HG03064 (cell line): ENCODE data around the gene SPHK1.
"Not testable (repeated sequence)": the region's sequence is repeated elsewhere in the genome, so short reads cannot be mapped to it uniquely, and the experiment has no call there.

Source experiments
- ATAC-seq: cut with Tn5 transposase; IDR thresholded peaks from one replicate; pipeline ENCODE4 v1.9.1; 2021; ENCODE audit warnings: low read depth; ENCODE audit not compliant: unreplicated experiment

SPHK1 gene

GRCh38 chr17:76384222-76384986 lies at the start of gene SPHK1:
SPHK1 (plus strand) TSS chr17:76384609; CDS start chr17:76385645, 1,036 bp downstream.
- no peak for ATAC-seq

GRCh38 chr17:76335716-76336381 lies 48.6 kb upstream of the SPHK1 start:
- ATAC-seq: no peak

- ATAC-seq: no peak
Observed at GRCh38 chr17:76336756-76337412, 47.5 kb upstream of the SPHK1 start.

GRCh38 chr17:76337413-76337777 lies 47.0 kb upstream of the SPHK1 start:
- no peak for ATAC-seq

GRCh38 chr17:76341301-76341700 lies 43.1 kb upstream of the SPHK1 start:
- no peak for ATAC-seq

- ATAC-seq: no peak
Observed at GRCh38 chr17:76343106-76343505, 41.3 kb upstream of the SPHK1 start.

GRCh38 chr17:76345377-76345974 lies 38.9 kb upstream of the SPHK1 start:
- ATAC-seq: no peak

GRCh38 chr17:76346936-76347335 lies 37.5 kb upstream of the SPHK1 start:
- not testable (repeated sequence) for ATAC-seq

- no peak for ATAC-seq
Observed at GRCh38 chr17:76350463-76350862, 33.9 kb upstream of the SPHK1 start.

- ATAC-seq: no peak
Observed at GRCh38 chr17:76351526-76352071, 32.8 kb upstream of the SPHK1 start.

- peak; percentile 21 for ATAC-seq
Observed at GRCh38 chr17:76353004-76353598, 31.3 kb upstream of the SPHK1 start.

- ATAC-seq: peak; percentile 87
Observed at GRCh38 chr17:76353599-76354316, 30.7 kb upstream of the SPHK1 start, which contains the start of gene PRPSAP1. PRPSAP1 (minus strand) TSS chr17:76353916; CDS start chr17:76353703, 213 bp downstream.

- ATAC-seq: no peak
Observed at GRCh38 chr17:76354317-76354729, 30.1 kb upstream of the SPHK1 start.

GRCh38 chr17:76354747-76355310 lies 29.6 kb upstream of the SPHK1 start:
- no peak for ATAC-seq

- no peak for ATAC-seq
Observed at GRCh38 chr17:76356803-76357456, 27.5 kb upstream of the SPHK1 start.

- ATAC-seq: no peak
Observed at GRCh38 chr17:76357597-76358158, 26.7 kb upstream of the SPHK1 start.

GRCh38 chr17:76359375-76359774 lies 25.0 kb upstream of the SPHK1 start:
- ATAC-seq: no peak

- ATAC-seq: not testable (repeated sequence)
Observed at GRCh38 chr17:76359776-76360175, 24.6 kb upstream of the SPHK1 start.

- no peak for ATAC-seq
Observed at GRCh38 chr17:76360461-76360860, 23.9 kb upstream of the SPHK1 start.
